ENCODE results near the gene IL4I1.
A peak's percentile ranks its signal among the peaks of the same experiment; 100 is the strongest.

DNA sequence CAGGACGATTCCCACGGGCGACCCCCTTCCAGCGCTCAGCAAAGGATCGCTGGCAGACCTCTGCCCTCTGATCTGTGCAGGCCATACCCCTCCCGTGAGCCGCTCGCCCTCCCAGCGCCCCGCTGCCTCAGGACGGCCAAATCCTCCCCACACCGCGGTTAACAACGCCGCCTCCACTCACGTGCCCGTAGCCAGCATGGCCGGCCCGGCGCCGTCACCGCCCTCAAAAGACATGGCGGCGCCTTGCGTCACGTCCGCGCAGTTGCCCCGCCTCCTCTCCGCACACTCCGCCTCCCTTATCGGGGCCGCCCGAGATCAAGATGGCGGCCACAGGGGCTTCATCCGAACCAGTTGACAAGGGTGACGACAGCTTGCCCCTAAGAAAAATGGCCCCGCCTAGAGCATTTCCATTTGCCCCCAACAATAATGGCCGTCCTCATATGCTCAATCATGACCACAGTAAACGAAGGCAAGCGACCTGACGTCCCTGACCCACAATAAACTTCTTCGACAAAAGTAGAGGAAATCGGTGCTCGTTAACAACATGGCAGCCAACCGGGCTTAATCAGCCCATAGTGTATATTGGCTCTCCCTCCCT, 20.2 kb downstream of the IL4I1 start:
- TF ChIP-seq CTCF (IDR thresholded peaks at IDR 0.05 in 4 of 5, conservative IDR thresholded peaks at IDR 0.05 in 1 of 5) (no peak), POLR2A (IDR thresholded peaks at IDR 0.05) (peak; percentile 57 to 58)
